ENCODE results near the gene AUTS2.

Gene AUTS2

DNA sequence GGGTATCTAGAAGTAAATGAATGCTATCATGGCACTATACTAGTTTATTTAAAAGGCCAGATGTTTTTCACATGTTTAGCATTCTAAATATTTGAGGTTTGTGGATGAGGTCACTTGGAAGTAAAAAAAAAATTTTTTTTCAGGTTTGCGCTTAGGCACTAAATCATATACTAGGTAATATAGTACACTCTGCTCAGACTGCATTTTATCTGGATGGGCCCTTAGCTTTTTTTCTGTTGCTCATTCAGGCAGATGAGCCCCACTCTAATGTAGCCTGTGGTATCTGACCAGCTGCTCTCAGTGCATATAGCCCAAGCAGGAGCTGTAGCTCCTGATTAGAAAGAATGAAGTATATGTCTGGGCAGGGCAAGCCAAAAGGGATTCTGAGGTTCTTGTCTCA is 210.1 kb downstream of the AUTS2 start:
- TF ChIP-seq, protein P1, sequence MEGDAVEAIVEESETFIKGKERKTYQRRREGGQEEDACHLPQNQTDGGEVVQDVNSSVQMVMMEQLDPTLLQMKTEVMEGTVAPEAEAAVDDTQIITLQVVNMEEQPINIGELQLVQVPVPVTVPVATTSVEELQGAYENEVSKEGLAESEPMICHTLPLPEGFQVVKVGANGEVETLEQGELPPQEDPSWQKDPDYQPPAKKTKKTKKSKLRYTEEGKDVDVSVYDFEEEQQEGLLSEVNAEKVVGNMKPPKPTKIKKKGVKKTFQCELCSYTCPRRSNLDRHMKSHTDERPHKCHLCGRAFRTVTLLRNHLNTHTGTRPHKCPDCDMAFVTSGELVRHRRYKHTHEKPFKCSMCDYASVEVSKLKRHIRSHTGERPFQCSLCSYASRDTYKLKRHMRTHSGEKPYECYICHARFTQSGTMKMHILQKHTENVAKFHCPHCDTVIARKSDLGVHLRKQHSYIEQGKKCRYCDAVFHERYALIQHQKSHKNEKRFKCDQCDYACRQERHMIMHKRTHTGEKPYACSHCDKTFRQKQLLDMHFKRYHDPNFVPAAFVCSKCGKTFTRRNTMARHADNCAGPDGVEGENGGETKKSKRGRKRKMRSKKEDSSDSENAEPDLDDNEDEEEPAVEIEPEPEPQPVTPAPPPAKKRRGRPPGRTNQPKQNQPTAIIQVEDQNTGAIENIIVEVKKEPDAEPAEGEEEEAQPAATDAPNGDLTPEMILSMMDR (IDR thresholded peaks at IDR 0.05; ENCODE audit: control insufficient read depth, extremely low read depth, insufficient read depth) = no peak
- DNase-seq (ENCODE audit: low read depth) = no peak
- no peak overlapping the region for H3K4me3 ChIP-seq (ENCODE audit: low read depth, low read length)

DNA sequence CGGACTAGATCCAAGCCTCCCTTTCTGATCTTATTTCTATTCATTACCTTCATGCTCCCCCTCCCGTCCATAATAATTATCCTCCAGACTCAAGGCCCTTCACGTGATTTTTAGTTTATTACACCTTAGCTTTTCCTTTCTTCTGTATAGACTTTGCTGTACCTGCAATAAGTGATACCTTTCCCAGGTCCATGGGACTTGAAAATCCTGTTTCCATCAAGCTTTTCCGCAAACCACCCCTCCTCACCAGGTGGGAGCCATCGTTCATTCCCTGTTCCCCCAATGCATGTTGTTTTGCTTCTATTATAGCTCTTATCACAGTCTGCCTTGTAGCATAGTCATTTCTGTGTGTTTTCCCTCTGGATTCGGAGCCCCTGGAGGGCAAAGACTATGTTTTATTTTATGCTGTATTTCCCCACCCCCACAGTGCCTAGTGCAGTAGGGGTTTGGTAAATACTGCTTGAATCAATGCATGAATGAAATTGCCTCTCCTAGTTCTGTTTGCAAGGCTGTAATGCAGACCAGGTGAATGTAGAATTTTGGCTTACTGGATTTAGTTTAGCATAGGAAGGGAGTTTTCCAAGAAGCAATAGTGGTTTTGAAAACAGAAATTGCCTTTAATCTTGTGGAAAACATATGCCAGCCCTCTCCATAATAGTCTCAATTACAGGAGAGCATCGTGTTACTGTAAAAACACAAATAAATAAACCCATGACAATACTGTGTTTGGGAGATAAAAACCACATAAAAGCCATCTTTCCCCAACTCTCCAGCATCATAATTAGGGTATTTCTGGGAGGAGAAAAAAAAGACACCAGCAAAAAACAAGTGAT is 213.4 kb downstream of the AUTS2 start:
- no peak overlapping the region for H3K4me3 ChIP-seq (ENCODE audit: low read depth, low read length)
- no peak for DNase-seq (ENCODE audit: low read depth)

DNA sequence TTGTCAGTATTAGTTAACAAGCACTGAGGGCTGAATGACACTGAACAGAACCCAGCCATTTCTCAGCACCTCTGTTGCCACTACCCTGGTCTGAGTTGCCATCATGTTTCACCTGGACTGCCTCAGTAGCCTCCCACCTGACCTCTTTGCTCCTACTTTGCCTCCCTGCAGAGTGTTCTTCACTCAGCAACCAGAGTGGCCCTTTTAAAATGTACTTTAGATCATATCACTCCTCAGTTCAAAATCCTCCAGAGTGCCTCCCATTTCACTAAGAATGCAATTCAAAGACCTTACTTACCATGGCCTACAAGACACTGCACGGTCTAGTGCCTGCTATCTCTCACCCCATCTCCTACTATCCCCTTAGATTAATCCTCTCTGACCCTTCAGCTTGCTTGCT is 214.5 kb downstream of the AUTS2 start:
- TF ChIP-seq, protein P1 (IDR thresholded peaks at IDR 0.05; ENCODE audit: control insufficient read depth, extremely low read depth, insufficient read depth) = no peak
- DNase-seq (ENCODE audit: low read depth) = no peak
- H3K4me3 ChIP-seq (ENCODE audit: low read depth, low read length) = no peak overlapping the region

More for the DNA sequence above, 213.4 kb downstream of the AUTS2 start:
- TF ChIP-seq, protein P1 (IDR thresholded peaks at IDR 0.05; ENCODE audit: control insufficient read depth, extremely low read depth, insufficient read depth) = no peak

DNA sequence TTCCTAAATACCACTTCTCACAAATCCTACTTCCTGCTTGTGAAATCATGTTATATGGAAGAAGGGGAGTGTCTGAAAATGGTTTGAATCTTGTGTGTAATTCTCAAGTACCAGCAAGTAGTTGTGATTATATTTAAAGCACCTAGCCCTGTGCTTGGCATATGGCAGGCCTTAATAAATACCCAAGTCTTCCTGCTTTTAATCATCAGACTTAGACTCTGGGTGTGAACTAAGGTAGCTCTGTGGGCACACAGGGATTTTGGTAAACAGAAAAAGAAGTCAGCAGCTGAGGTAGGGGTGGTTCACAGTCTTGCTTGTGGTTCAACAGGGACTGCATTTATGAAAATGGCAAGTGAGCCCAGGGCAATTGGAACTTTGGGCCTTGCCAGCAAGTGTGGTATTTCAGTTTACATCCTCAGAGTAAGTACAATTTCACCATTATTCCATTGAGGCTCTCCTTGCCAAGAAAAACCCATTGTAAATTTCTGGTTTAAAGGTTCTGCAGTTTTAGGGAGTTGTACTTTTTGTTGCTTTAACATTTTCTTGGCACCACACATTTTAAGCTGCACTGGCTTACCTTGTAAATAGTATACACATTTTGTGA is 215.5 kb downstream of the AUTS2 start:
- DNase-seq (ENCODE audit: low read depth) = no peak
- no peak overlapping the region for H3K4me3 ChIP-seq (ENCODE audit: low read depth, low read length)
- TF ChIP-seq, protein P1 (IDR thresholded peaks at IDR 0.05; ENCODE audit: control insufficient read depth, extremely low read depth, insufficient read depth) = no peak

DNA sequence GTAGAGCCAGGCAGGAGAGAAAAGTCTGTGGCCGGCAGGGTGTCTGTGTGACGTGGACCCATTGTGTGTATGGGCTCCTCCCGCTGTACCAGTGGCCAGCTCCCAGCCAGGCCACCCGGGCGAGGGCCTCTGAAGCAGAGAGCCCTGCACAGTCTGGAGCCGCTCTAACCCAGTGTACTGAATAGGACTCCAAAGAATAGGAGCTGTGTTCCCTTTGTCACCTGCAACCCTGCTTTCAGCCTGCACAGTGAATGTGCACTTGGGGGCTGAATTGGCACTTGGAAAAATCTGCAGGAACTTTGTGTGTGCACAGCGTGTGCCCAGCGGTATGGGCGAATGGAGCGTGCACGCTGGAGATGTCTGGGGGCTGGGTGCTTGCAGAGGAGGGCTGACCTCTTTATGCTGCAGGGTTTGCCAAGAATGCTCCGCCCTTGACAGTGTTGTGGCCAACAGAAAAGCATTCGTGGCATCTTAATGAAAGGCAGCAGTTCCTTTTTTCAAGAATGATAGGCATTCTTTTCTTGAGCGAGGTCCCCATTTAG is 216.2 kb downstream of the AUTS2 start:
- DNase-seq (ENCODE audit: low read depth) = no peak
- TF ChIP-seq, protein P1 (IDR thresholded peaks at IDR 0.05; ENCODE audit: control insufficient read depth, extremely low read depth, insufficient read depth) = no peak
- no peak overlapping the region for H3K4me3 ChIP-seq (ENCODE audit: low read depth, low read length)

DNA sequence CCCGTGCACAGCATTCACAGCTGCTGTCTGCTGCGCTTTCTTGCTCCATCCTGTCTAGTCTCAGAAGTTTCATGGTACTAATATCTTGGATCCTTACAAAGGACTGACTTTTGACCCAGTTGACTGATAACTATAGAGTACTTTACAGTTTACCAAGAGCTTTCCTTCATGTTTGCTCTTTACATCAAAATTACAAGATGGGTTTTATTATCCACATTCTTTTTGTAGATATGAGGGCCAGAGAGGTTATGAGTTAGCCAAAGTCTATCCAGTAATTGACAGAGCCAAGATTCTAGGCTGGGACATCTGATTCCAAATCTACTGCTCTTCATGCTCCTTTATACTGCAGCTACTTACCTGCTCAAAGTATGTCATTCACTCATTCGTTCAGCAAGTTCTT is 218.2 kb downstream of the AUTS2 start:
- H3K4me3 ChIP-seq (ENCODE audit: low read depth, low read length) = no peak overlapping the region
- no peak for DNase-seq (ENCODE audit: low read depth)
- TF ChIP-seq, protein P1 (IDR thresholded peaks at IDR 0.05; ENCODE audit: control insufficient read depth, extremely low read depth, insufficient read depth) = no peak

Data from LNCaP clone FGC (cell line).